COLO668 (cell line): ENCODE measurements around the gene SERTAD4.
"Not testable (repeated sequence)": the region's sequence is repeated elsewhere in the genome, so short reads cannot be mapped to it uniquely, and the experiment has no call there.

ENCODE experiments used
- DNase-seq: peaks from one replicate; lab custom pipeline; 2025; ENCODE audit not compliant: unreplicated experiment; lab: John Stamatoyannopoulos, UW

Gene SERTAD4

DNA sequence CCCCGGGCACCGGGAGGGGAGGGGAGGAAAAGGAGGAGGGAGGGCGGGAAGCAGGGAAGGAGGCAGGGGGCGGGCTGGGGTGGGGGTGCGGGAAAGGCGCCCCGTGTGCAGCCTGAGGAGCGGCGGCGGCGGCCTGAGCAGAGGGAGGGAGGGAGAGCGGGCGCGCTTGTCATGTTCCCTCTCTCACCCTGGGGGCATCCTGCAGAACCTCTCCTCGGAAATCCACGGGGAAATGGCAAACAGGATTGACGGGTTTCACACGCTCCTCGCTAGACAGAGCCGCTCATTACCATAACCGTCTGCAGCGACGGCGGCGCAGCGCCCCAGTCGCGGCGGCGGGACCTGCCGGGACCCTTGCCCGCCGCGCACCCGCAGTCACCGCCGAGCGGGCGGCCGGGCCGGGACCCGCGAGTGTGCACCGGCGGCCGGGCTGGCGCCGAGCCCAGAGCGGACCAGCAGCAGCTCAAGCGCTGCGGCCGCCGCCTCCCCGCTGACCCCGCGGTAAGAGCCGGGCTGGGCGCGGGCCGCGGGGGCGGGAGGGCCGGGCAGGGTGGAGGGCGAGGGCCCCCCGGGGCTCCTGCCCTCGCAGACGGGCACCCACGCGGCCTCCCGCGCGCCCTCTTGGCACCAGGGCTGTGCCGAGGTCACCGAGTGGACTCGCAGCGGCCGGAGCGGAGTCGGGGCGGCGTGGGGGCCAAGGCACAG is at the start of gene SERTAD4:
Gene SERTAD4 (plus strand): TSS at position 286 of the 705 bp plus-strand sequence. CDS start 5,165 bp downstream, outside the sequence.
- peak; percentile 84 for DNase-seq

DNA sequence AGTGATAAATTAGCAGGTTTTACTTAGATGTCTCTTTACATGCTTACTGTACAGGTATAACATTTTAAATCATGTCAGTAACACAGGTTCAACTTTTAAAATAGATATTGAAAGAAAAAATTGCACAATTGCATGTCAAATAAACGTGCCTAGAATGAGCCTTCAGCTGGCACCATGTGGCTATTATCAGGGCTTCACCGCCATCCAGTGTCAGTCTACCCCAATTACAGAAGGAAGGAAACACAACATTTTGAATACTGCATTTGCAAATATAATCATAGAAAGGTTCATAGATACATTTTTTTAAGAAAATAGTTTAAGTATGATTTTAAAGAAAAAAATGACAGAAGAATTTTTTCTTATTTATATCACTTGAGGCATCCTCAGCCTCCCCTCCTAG is 47.5 kb upstream of the SERTAD4 start:
- no peak for DNase-seq

DNA sequence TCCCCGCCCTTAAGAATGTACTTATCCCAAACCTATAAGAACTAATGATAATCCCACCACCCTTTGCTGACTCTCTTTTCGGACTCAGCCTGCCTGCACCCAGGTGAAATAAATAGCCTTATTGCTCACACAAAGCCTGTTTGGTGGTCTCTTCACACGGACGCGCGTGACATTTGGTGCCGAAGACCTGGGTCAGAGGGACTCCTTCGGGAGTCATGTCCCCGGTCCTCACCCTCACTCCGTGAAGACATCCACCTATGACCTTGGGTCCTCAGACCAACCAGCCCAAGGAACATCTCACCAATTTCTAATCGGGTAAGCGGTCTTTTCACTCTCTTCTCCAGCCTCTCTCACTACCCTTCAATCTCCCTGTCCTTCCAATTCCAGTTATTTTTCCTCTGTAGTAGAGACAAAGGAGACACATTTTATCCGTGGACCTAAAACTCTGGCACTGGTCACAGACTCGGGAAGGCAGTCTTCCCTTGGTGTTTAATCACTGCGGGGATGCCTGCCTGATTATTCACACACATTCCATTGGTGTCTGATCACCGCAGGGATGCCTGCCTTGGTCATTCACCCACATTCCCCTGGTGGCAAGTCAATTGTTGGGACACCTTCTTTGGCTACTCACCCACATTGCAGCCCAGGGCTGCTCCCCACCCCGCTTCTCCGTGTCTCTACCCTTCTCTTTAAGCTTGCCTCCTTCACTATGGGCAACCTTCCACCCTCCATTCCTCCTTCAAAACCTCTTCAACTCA is 44.6 kb upstream of the SERTAD4 start:
- DNase-seq: not testable (repeated sequence)

DNA sequence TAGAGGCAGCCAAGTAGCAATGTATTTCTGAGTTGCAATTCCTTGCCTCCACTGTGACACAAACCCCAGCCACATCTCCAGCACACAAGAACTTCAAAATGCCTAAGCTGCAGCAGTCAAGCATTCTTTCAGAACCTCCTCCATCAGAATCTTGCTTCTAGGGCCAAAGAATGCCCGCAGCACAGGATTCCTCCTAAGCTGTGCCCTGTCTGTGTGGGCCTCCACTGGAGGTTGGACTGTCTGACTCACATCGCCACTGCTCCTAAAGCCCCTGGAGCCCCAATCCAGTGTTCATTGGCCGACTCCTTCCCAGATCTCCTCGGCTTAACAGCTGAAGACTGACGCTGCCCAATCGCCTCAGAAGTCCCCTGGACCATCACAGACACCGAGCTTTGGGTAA is 43.2 kb upstream of the SERTAD4 start:
- DNase-seq: no peak

DNA sequence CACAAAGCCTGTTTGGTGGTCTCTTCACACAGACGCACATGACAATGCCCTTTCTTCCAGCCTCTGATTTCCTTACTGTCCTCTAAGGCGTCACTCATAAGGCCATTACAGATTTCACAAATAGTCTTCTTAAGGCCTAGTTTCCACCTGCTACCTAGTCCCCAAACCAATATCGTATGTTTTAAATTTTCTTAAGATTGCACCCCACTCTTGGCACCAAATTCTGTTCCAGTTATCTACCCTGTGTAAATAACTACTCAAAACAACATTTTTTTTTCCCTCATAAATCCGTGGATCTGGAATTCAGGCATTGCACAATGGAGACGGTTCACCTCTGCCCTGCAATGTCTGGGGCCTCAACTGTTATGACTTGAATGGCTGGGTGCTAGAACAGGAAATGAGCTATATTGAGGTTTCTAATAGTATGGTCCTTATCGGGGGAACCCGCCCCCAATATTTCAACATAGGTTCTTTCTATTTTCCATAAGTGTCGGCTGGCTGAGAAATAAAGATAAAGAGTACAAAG is 36.9 kb upstream of the SERTAD4 start:
- no peak for DNase-seq

DNA sequence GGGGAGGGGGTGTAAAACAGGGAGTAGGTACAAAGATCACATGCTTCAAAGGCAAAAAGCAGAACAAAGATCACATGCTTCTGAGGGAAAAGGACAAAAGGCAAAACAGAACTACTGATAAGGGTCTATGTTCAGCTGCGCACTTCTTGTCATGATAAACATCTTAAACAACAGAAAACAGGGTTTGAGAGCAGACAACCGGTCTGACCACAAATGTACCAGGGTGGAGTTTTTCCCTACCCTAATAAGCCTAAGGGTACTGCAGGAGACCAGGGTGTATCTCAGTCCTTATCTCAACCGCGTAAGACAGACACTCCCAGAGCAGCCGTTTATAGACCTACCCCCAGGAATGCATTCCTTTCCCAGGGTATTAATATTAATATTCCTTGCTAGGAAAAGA is 36.3 kb upstream of the SERTAD4 start:
- not testable (repeated sequence) for DNase-seq

DNA sequence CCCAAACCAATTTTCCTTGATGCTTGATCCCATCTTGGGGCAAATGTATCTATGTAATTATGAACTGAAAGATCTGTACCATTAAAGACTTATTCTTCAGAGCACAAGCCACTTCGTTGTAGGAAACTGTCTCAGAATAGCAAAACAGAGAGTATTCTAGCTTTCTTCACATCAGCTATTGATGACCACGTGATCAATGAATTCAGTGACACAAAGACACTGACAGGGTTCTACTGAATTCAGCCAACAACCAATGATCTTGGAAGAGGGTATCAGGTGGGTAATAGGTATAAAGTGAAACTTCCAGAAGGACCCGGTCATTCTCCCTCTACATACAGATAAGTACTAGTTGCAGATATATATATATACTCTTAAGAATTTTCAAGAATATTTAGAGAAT is 33.8 kb upstream of the SERTAD4 start:
- DNase-seq: no peak

DNA sequence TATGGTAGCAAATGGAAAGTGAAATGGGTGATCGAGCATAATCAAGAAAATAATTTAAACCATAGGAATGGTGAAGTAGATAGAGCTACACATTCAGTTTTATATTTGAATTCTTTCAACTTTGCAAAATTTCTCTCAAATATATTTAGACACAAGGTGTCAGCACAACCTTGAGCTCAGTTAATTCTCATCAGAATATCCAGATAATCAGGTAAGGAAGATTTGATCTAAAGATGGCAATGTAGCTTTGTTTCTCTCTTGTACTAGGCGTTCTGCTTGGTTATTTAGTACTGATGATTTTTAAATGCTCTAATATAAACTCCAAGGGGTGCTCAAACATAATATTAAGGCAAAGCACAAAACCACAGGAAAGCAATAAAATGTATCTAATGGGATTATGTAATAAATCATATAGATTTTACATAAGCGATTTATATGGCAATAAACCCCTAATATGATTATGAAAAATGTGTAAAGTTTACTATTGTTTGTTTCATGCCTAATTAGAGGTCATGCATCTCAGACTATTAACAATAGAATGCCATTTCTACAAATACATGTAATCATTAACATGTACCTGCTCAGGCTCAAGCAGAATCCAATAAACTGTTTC is 32.4 kb upstream of the SERTAD4 start:
- no peak for DNase-seq

DNA sequence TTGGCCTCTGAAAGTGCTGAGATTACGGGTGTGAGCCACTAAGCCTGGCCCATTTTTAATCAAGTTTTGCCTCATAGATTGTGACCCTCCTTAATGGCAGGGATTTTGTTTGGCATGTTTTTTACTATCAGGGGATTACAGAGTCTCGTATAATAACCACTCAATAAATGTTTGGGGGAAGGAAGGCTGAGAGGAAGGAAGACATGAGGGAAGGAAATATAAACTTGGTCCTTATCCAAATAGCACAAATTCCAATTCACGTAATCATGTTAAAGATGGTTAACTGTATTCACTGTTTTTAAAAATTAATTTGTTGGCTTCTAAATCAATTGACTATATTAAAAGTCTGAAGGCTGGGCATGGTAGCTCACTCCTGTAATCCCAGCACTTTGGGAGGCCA is 30.9 kb upstream of the SERTAD4 start:
- no peak for DNase-seq

DNA sequence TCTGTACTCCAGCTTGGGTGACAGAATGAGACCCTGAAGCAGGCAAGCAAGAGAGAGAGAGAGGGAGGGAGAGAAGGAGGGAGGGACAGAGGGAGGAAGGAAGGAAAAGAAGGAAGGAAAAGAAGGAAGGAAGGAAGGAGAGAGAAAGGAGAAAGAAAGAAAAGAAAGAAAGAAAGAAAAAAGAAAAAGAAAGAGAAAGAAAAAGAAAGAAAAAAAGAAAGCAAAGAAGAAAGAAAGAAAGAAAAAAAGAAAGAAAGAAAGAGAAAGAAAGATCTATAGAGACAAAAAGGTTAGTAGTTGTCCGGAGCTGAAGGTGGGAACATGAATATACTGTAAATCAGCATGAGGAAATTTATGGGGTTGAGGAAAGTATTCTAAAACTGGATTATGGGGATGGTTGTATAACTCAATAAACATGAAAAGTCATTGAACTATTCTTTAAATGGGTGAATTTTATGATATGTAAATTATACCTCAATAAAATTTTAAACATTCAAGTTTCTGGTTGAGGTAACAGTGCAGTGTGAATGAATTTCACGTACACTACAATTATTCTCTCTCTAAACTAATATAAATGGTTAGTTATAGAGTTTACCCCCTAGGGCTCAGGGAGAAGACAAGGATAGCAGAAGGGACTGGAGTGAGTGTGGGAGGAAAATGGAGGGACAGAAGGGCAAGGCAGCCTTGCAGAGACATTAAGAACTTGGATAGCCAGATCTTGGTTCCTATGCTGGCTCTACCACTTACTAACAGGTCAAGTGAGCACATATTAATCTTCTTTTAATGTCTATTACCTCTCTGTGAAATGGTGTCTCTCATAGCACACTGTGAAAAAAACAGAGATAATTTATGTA is 24.8 kb upstream of the SERTAD4 start:
- DNase-seq: no peak

DNA sequence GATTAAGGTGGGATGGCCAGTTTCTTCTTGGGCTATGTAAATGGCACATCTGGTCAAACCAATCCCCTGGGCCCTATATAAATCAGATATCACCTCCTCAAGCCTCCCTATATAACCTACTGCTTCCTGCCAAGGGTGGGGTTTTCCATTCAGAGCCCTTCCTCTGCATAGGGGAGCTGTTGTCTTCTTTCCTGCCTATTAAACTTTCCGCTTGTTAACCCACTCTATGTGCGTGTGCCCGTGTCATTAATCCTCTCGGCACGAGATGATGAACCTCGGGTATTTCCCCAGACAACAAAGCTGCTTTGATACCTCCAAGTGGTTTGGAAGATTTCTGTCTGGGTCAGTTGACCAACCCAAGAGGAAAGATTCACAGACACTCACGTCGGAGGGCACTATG is 19.3 kb upstream of the SERTAD4 start:
- DNase-seq: no peak

DNA sequence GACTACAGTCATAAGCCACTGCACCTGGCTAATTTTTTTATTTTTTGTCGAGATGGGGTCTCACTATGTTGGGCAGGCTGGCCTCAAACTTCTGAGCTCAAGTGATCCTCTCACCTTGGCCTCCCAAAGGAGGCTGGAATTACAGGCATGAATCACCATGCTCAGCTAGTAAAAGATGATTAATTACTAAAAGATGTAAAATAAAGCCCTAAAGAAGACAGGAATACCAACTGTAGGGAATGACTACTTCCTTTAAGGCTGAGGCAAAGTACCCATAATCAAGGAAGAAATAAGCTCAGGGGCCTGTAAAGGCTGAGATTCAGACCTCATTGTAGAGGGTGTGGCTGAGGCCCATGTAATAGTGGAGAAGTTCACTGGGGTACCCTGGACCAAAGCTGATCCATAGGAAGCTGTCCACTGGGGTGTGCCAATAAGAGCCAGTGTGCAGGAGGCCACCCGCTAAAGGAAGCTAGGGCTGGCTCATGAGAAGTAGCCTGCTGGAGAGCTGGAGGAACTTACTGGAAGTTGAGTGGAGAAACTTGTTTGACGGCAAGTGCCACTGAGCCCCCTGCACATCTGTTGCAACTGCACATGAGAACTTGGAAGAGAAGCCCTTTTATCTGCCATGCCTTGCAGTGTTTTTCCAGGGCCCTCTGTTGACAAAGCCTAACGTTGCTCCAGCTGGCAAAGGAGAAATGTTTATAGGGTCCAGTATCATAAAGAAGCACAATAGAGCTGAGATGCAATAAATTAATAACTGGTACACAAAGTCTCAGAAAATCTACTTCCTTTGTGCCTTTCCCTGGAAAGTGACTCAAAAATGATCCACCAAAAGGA is 17.8 kb upstream of the SERTAD4 start:
- no peak for DNase-seq

DNA sequence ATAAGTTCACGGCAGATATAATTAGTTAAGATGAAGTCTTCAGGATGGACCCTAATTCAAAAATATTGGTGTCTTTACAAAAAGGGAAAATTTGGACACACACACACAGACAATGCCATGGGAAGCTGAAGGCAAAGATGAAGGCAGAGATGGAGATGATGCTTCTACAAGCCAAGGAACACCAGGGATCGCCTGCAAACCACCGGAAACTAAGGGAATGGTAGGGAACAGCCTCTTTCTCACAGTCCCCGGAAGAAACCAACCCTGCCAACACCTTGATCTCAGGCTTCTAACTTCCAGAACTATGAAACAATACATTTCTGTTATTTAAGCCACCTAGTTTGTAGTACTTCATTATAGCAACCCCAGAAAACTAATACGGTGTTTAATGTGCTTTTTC is 15.1 kb upstream of the SERTAD4 start:
- DNase-seq: no peak

DNA sequence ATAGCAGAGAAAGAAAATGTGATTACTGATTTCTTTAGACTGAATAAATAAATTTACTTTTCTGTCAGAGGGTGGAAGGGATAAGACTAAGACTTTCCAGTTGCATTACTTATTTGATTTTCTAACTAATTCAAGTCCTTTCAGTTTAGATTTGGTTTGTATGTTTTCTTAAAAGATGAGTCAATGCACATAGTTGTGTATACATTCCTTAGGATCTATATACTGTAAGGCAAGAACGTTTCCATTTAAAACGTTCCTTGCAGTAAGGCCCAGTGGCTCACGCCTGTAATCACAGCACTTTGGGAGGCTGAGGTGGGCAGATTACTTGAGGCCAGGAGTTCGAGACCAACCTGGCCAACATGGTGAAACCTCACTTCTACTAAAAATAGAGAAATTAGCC is 14.5 kb upstream of the SERTAD4 start:
- no peak for DNase-seq

DNA sequence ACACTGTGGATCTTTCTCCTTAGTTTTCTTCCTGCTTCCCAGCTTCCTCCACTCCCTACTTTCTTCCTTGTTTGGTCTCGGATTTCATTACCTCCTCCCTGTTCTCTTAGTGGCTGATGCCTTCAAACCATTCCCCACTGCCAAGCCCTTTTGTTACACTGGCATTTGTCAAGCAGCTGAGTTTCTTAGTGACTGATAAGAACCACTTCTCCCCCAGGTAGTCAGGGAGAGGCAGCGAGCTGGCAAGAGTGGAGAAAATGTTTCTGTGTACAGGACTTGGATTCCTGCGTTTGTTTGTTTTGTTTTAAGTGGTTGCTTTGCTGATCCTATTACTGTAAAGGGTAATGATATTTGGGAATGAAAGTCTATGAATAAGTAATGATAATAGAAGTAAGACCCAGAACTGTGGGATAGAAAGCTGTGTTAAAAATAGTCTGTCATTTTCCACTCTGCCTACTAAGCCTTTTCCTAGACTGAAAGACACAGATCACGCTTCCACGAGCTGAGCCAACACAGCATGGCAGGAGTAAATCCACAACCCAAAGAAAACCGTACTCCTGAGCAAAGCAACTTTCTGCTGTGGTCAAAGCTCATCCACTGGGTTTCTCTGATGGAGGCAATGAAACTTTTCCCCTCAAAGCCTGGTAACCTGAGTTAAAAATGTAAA is 10.1 kb upstream of the SERTAD4 start:
- no peak for DNase-seq

DNA sequence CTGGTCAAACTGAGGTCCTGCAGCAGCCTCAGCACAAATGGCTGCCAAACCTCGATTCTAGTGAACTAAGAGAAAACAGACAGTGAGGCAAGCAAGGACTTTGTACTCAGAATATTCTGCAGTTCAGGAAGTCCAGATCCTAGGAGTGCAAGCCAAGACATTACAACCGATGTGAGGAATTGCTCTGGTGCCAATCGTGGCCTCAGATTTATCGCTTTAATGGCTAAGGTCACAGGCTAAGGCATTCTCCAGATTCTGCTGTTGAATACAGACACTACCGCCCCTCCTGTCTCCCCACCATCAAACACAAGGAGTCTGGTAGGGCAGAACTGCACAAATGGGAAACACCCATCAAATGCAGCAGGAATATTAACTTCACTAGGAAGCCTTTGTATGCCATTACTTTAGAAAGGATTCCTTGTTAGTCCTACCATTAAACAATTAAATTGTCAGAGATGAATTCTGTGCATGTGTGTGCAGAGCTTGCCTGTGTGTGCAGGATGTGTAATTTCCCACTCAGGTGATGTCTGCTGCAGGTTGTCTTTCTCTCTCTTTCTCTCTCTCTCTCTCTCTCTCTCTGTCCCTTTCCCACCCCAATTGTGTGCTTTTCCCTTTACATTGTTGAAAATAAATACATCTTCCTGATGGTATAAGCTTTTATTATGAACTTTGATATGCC is 9.2 kb upstream of the SERTAD4 start:
- DNase-seq: no peak

DNA sequence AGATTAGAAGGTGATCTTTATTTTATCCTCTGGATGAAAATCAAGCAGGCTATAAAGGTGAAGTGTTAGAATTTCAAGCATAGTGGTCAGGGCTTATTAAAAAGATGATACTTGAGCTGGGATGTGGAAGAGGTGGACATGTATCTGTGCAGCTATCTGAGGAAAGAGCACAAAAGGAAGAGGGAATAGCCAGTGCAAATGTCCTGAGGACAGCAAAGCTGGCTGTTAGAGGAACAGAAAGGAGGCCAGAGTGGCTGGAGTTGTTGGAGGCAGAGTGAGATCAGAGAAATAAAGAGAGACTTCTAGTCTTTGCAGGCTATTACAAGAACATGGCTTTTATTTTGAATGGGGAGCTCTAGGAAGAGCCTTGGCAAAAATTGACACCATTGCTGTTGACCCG is 4.4 kb upstream of the SERTAD4 start:
- no peak for DNase-seq

DNA sequence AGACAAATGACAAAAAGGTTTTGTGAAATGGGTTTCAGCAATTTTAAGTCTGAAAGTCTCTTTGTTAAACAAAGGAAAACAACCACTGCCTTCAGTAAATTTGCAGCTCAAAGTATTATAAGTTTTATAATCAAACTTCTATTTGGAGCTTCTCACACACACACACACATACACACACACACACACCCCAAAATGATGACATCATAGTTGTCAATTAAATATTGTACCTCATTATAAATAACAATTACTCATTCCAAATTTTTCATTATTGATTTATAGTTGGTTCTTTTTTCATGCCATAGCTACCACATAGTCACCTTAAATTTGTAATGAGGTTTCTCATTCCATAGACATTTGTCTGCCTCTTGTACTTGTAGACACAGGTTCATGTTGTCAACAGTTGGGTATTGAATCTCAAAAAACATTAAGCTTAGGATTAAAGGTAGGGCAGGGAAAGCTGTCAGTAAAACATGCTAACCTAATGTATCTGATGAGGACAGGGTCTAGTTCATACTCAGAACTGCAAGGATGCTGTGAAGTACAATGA is 2.4 kb upstream of the SERTAD4 start:
- DNase-seq: no peak
